Coronary artery (tissue), 2 donors: Measurements from ENCODE around the gene PPP6R1.

Source experiments
- DNase-seq: peaks from one replicate; pipeline ENCODE4 v3.0.0-alpha.2; 2017; ENCODE audit warnings: low spot score
- H3K27ac ChIP-seq, 2 donors: fragments of 200-600 bp; sonication (generic); one replicate each; pipeline ENCODE4 v1.5.1; 2016 to 2019
- H3K4me3 ChIP-seq: fragments of 200-600 bp; sonication (generic); 2 replicates; pipeline ENCODE4 v1.5.1; 2016; ENCODE audit warnings: mild to moderate bottlenecking, moderate library complexity
- CTCF ChIP-seq: fragments of 200-600 bp; sonication (generic); IDR thresholded peaks from one replicate; pipeline ENCODE4 v1.5.1; 2019; ENCODE audit warnings: antibody characterized with exemption

Gene PPP6R1

GRCh38 chr19:55247621-55248099 is 11.2 kb downstream of the PPP6R1 start:
- peak overlapping the region in 1 of 2 donors; percentile 3 for H3K27ac ChIP-seq
- no peak for TF ChIP-seq CTCF

GRCh38 chr19:55246462-55247451 is 12.1 kb downstream of the PPP6R1 start:
- no peak for TF ChIP-seq CTCF
- DNase-seq: no peak

More at GRCh38 chr19:55247621-55248099, 11.2 kb downstream of the PPP6R1 start:
- no peak overlapping the region for H3K4me3 ChIP-seq
- DNase-seq: no peak

GRCh38 chr19:55245236-55245904 is 13.4 kb downstream of the PPP6R1 start:
- TF ChIP-seq CTCF: no peak
- DNase-seq: no peak
- no peak overlapping the region for H3K4me3 ChIP-seq
- no peak overlapping the region for H3K27ac ChIP-seq

More at GRCh38 chr19:55246462-55247451, 12.1 kb downstream of the PPP6R1 start:
- no peak overlapping the region for H3K27ac ChIP-seq
- no peak overlapping the region for H3K4me3 ChIP-seq

GRCh38 chr19:55244004-55244680 is 14.7 kb downstream of the PPP6R1 start:
- DNase-seq: no peak
- no peak for TF ChIP-seq CTCF
- Histone ChIP-seq H3K27ac (no peak overlapping the region), H3K4me3 (no peak overlapping the region)

- DNase-seq: no peak
- no peak overlapping the region for H3K27ac ChIP-seq
- H3K4me3 ChIP-seq: no peak overlapping the region
- TF ChIP-seq CTCF: no peak
Measured at GRCh38 chr19:55242517-55242916, 16.3 kb downstream of the PPP6R1 start.

- TF ChIP-seq CTCF: no peak
- H3K4me3 ChIP-seq: no peak overlapping the region
- H3K27ac ChIP-seq: no peak overlapping the region
- no peak for DNase-seq
Measured at GRCh38 chr19:55241935-55242464, 16.8 kb downstream of the PPP6R1 start.
